GM23248 (cell line): ENCODE results near the gene CEP43.

Experiments used
- EZH2 ChIP-seq: fragments of 200-600 bp; sonication (generic); IDR thresholded peaks from 2 replicates; pipeline ENCODE4 v1.6.1; 2018; ENCODE audit warnings: antibody characterized with exemption, mild to moderate bottlenecking; ENCODE audit not compliant: insufficient read depth, poor library complexity, severe bottlenecking
- EZH2phosphoT487 ChIP-seq: fragments of 200-600 bp; sonication (generic); IDR thresholded peaks from 2 replicates; pipeline ENCODE4 v1.6.1; 2018; ENCODE audit warnings: antibody characterized with exemption, moderate library complexity, mild to moderate bottlenecking, low read depth; ENCODE audit not compliant: insufficient read depth

- no peak for TF ChIP-seq EZH2
- no peak for TF ChIP-seq EZH2phosphoT487
Observed at GRCh38 chr6:166998256-166999144, 697 bp upstream of the CEP43 start.
